ENCODE results near the gene PYY. TPM values are rescaled to one million over a fixed set of nuclear protein-coding genes. Genes with fewer than 3 reads are reported as not detected.

PYY gene
- total RNA-seq, 1 experiment from 2014 or later: 2.0 TPM

GRCh38 chr17:43917016-43917347 is 36.8 kb downstream of the PYY start:
- no peak overlapping the region for H2BK120ac ChIP-seq (ENCODE audit: low read depth, low read length, poor library complexity, severe bottlenecking)
- no peaks in the 10 kb centered on the region for H3K36me3 Mint-ChIP-seq (ENCODE audit: insufficient read depth in 1 of 3, low read depth in 3 of 3)
- no peak overlapping the region for H3T11ph ChIP-seq (ENCODE audit: low read length)
- no peaks in the 10 kb centered on the region for H3K79me1 ChIP-seq (ENCODE audit: insufficient read depth, low read depth, low read length, poor library complexity, severe bottlenecking)
- H2AFZ ChIP-seq (ENCODE audit: low read length): no peak overlapping the region
- no peak overlapping the region for H2BK15ac ChIP-seq (ENCODE audit: low read depth, low read length)
- H3K4me1 Mint-ChIP-seq: peaks cover 19 to 25% of the 10 kb centered on the region in 2 experiments
- no peaks in the 10 kb centered on the region for H3K23me2 ChIP-seq (ENCODE audit: insufficient read length, low read depth, low read length, poor library complexity, severe bottlenecking)
- H3K4me3 Mint-ChIP-seq: no peak overlapping the region
- H3K27me3 ChIP-seq (ENCODE audit: insufficient read depth, low read length): no peaks in the 10 kb centered on the region; the same call in 1 of the 2 replicates
- no peaks in the 10 kb centered on the region for H3K4me1 ChIP-seq (ENCODE audit: insufficient read depth, low read length)
- H4K8ac ChIP-seq (replicated peaks; ENCODE audit: insufficient read length, low read depth, low read length): no peak overlapping the region
- TF ChIP-seq CTCF (conservative IDR thresholded peaks at IDR 0.05): no peak
- H3K56ac ChIP-seq (ENCODE audit: insufficient read length, low read depth, low read length): no peak overlapping the region
- no peak overlapping the region for H3K27ac ChIP-seq (ENCODE audit: insufficient read length, low read depth, low read length)
- peaks cover 36% of the 10 kb centered on the region for H3K27me3 Mint-ChIP-seq (ENCODE audit: low read depth)
- H3K9me3 ChIP-seq (ENCODE audit: control insufficient read depth, low read depth, low read length): no peaks in the 10 kb centered on the region
- no peak overlapping the region for H2BK20ac ChIP-seq (ENCODE audit: low read depth, low read length, poor library complexity, severe bottlenecking)
- no peak overlapping the region for H3K27ac Mint-ChIP-seq
- no peak for DNase-seq
- no peak overlapping the region for H3K9ac ChIP-seq (ENCODE audit: extremely low read depth, insufficient read length, low read length)
- WGBS (ENCODE audit: extremely low coverage, insufficient read length, low lambda C conversion rate): no CpG with 5 or more reads among the region's 8 CpGs
- no peaks in the 10 kb centered on the region for H3K79me2 ChIP-seq (ENCODE audit: insufficient read depth, low read length)
- H4K5ac ChIP-seq (ENCODE audit: insufficient read length, low read depth, low read length): no peak overlapping the region
- H2BK12ac ChIP-seq (ENCODE audit: insufficient read length, low read depth, low read length): no peak overlapping the region
- H3K14ac ChIP-seq (ENCODE audit: insufficient read depth, low read length): no peak overlapping the region
- H3K23ac ChIP-seq (ENCODE audit: insufficient read length, low read depth, low read length): no peak overlapping the region
- no peak overlapping the region for H3K18ac ChIP-seq (ENCODE audit: insufficient read length, low read depth, low read length)
- H2AK5ac ChIP-seq (ENCODE audit: insufficient read length, low read length): no peak overlapping the region
- no peaks in the 10 kb centered on the region for H4K20me1 ChIP-seq (ENCODE audit: control insufficient read depth, insufficient read depth, insufficient read length)
- peaks cover 0 to 5% of the 10 kb centered on the region in 2 experiments; a peak in 4 of 5 replicates for H3K9me3 Mint-ChIP-seq
- H3K4me2 ChIP-seq (ENCODE audit: insufficient read depth, insufficient read length, low read length): peak overlapping the region; percentile 24
- H2BK5ac ChIP-seq (ENCODE audit: insufficient read length, low read length): no peak overlapping the region
- H4K91ac ChIP-seq (ENCODE audit: insufficient read length, low read depth, low read length): no peak overlapping the region
- H3K4ac ChIP-seq (ENCODE audit: low read depth, low read length): no peak overlapping the region

Data from H9 (cell line).